GM19452 (cell line): ENCODE data around the gene NTRK3.
"Not testable (repeated sequence)": the region's sequence is repeated elsewhere in the genome, so short reads cannot be mapped to it uniquely, and the experiment has no call there.

Experiments used
- ATAC-seq: cut with Tn5 transposase; IDR thresholded peaks from one replicate; pipeline ENCODE4 v1.9.1; 2021; ENCODE audit not compliant: unreplicated experiment

The NTRK3 gene

DNA sequence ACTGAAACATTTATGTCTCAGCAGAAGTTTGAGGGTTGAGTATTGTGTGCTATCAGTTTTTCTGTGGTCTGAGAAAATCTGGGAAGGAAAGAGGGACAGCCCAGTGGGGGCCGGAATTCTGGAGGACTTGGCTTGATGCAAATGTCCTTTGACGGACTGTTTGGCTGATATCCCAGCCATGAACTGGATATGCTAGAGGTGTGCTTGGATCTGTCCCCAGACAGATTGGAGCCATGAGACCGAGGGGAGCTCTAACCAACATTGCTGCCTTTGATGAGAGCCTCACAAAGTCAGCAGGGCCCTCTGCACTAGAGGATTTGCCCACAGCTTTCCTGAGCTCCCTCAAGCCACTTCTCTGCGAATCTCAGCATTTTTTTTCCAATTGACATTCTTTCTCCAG, 405.6 kb downstream of the NTRK3 start:
- ATAC-seq = no peak

DNA sequence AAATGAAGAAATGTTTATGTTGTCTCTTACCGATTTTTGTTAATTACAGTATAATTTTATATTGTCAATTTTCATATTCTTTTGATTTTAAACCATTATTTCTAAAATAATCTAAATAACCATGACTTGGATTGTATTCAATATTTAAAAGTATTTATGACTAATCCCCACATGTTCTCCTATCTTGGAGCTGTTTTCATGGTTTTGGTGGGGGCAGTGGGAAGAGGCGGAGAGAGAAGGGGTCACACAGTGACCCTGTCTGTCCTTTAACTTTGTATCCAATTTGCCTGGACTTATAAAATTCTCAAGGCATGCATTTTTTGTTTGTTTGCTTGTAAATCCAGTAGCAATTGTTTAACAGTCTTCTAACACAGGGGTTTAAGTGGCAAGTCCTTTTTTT, 407.4 kb downstream of the NTRK3 start:
- no peak for ATAC-seq

DNA sequence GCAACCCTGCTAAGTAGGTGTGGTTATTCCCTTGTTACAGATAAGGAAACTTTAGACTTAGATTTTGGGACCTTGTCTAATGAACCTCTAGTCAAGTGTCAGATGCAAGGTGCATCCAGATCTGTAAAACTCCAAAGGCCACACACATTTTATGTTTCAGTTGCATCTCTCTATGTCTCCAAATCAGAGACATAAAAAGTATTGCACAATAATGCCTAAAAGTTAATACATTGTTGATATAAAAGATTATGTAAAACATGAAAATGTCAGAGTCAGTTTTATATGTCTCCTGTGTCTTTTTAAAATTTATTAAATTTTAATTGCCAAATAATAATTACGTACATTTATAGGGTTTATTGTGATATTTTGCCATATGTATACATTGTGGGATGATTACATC, 408.5 kb downstream of the NTRK3 start:
- no peak for ATAC-seq

DNA sequence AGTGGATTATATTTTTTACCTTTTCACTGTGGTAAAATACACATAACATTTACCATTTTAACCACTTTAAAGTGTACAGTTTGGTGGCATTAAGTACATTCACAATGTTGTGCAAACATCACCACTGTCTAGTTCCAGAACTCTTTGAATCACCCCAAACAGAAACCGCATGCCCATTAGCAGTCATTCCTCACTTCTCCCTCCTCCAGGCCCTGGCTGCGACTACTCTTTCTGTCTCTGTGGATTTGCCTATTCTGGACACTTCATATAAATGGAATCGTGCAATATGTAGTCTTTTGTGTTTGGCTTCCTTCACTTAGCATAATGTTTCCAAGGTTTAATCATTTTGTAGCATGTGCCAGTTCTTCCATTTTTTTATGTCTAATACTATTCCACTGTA, 409.8 kb downstream of the NTRK3 start:
- ATAC-seq = no peak

DNA sequence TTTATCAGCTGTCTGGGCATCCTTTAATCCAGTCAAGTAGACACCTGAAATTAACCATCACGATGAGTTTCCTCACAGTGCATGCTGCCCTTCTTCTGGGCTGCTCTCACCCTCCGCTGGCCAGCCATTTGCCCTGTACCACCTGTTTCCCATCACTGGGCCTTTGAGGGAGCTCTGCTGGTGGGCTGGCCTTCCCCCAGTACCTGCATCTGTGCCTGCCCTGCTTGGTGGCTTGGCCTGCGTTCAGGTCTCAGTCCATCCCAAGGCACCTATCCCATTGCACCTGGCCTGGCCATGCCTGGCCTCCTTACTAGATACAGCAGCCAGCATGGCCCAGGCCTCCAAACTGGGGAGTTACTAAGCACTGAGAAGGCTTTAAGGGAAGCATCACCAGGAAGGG, 413.2 kb downstream of the NTRK3 start:
- no peak for ATAC-seq

DNA sequence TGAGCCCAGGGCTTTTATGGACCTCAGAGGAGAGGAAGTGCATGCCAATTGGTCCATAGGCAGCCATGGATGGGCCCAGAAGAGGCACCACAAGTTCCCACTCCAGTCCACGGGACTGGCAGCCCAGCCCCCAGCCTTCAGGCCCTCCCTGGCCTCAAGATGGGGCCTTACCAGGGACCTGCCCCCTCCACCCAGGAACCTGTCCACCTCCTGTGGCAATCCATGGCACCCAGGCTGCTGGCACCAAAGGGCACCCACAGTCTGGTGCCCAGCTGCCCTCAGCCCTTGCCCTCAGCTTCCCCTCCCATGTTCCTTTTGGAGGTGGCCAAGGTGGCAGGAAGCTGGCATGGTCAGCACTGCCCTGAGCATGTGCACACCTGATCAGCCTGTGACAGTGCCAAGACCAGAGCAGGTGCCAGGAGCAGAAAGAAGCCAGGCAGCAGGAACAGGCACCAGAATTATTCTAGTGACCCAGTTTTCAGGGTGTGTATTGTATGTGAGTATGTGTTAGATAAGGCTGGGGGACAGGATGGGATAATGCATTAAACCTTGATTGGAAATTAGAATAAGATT, 415.0 kb downstream of the NTRK3 start:
- ATAC-seq = no peak

DNA sequence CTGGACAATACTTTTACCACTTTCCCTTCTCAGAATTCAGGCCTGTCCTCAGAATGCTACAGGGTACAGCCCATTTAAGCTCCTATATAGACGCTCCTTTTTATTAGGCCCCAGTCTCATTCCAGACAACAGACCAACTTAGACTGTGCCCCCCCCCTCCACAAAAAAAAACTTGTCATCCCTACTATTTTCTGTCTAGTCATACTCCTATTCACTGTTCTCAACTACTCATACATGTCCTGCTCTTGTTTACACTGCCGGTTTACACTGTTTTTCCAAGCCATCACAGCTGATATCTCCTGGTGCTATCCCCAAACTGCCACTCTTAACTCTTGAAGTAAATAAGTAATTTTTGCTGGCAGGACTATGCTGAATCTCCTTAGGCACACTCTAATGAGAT, 420.7 kb downstream of the NTRK3 start:
- not testable (repeated sequence) for ATAC-seq

DNA sequence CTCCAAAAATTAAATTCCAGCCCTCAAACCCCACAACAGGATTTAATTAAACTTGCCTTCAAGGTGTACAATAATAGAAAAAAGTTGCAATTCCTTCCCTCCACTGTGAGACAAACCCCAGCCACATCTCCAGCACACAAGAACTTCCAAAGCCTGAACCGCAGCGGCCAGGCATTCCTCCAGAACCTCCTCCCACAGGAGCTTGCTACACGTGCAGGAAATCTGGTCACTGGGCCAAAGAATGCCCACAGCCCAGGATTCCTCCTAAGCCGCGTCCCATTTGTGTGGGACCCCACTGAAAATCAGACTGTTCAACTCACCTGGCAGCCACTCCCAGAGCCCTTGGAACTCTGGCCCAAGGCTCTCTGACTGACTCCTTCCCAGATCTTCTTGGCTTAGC, 423.2 kb downstream of the NTRK3 start:
- not testable (repeated sequence) for ATAC-seq

DNA sequence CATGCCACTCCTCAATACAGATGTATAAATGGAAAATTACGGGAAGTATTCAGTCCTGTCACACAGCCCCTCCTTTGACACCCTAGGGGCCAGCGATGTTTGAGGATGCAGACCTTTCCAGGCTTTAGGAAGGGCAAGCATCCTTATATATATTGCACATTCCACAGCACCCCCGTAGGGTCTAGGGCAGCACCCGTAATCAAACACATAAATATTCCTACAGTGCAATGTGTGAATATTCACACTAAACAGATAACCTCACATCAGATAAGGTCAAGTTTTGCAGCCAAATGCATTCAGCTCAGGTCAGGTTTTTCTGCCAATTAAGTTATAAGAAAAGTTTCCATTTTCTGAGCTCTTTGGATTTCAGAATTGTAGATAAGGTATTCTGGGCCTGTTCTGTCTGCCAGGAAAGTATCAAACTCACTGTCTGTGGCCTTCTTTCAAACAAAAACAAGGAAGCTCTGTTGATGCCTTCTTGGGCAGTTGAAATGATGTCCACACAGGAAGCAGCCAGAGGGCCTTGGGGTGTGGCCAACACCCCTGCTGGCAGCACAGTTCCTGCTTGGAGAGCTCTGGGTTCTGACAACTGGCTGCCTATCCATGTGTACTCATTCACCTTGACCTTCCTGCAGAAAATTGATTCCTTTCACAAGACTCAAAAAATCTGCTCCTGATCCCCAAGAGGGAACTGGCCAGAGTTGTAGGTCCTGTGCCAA, 427.0 kb downstream of the NTRK3 start:
- ATAC-seq = no peak

DNA sequence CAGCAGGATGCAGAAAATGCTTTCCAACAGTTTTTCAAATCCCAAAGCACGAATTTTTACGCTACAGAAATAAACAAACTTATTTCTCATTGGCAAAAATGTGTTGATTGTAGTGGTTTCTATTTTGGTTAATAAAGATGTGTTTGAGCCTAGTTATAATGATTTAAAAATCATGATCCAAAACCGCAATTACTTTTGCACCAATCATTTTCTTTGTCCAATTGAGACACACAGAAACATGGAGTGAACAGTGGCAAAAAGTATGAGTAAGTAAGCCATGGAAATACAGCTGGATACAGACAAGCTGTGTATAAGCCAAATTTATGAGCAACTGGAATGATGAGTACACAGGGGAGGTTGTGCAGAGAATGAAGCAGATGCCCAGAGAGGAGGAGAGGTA, 427.9 kb downstream of the NTRK3 start:
- ATAC-seq = no peak

DNA sequence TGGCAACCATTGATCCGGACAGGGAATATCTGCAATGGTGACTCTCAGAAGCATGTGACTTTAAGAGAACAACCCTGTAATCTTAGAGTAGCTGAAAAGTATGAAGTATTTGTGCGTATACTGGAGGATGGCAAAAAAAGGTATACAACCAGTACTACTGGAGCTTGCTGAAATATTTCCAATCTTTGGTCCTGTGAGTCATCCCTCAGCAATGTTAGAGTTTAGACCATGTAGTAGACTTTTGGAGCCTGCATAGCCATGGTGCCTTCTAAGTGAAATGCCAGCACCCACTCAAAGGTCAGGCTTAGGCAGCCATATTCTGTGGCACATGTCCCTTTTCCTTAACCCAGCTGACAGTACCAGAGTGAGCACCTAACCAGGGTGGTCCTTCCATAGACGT, 429.4 kb downstream of the NTRK3 start:
- ATAC-seq = no peak

DNA sequence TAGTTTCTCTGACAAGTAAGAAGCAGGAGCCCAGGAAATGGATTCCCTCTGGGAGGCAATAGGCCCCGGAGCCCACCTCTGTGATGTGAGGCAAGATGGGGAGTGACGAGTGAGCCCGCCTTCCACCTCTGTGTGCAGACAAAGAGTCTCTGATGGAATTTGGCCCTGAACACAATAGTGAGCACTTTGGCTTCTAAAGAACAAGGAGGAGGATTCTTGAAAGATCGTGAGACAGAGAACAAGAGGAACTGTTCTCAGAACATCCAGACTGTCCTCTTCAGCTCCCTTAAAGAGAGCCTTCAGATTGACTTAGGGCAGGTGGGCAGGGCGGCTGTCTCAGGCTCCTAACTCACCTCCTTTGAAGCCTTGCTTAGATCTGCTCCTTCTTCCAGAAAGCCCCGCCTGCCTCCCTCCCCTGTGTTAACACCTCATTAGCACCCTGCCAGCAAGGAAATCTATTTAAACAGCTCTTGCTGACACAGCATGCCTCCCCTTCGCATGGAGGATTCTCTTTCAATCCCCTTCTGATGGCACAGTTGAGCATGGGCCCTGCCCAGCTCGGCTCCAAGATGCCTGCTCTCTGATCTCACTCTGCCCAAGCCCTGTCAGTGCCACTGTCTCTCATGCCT, 430.3 kb downstream of the NTRK3 start:
- no peak for ATAC-seq

DNA sequence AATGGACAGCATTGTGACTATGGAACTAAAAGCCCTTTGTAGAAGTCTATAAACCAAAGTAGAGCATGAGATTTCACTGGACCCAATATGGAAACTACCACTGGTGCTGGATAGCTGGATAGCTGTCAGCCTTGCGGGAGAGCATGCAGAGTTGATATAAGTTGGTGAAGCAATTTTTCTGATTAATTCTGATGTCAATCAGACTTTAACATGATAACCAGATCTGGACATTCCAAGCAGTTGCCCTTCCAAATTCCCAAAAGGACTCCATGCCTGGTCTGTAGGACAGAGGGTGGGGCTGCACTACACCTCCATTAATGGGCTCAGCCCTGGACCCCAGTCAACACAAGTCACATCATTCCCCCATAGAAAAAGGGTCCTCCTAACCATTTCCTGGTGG, 437.8 kb downstream of the NTRK3 start:
- ATAC-seq = no peak

DNA sequence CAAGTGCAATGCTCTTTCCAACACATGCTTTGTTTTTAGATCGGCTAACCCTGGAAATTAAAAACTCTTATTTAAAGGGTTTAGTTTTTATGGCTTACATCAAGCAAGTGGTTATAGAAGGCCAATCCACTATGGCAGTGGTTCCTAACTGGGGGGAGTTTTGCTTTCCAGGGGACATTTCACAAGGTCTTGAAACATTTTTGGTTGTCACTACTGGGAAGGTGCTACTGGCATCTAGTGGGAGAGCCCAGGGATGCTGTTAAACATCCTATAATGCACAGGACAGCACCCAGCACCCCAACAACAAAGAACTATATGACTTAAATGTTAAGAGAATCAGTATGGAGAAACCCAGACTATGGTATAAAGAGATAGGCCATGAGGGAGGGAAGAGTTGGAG, 439.0 kb downstream of the NTRK3 start:
- no peak for ATAC-seq

DNA sequence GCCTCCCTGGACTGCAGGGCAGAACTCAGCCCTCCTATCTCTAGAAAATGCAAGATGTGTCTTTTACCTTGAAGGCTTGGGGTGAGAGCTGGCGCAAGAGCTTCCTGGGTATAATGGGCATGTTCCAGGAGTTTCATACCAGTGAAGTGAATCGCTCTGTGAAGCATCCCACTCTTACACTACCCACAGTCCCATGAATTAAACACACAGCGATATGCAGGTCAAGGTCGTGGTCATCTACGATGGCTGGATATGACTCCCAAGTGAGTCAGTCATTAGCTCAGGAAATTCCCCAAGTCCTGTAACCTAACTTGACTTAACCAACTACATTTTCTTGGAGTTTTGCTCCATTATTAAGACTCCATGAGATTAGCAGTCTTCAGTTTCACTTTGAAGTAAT, 439.7 kb downstream of the NTRK3 start:
- ATAC-seq = no peak

DNA sequence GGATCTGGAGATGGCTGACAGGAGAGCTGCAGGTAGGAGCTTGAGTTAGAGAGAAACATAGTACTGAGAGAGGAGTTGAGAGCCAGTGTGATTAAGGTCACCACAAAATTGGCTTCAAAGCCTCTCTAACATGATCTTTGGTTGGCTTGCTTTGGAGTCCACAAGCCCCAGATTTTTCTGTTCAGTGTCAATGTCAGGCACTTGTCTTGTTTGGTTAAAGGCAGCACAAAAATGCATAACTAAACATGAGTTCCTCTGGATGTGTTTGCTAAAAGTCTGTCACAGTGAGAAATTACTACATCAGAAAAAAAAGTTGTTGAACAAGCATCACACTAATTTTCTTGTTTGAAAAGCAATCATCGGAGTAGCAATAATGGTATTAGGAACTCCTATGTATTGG, 440.5 kb downstream of the NTRK3 start:
- no peak for ATAC-seq
